Gastrocnemius medialis (tissue), 4 donors: ENCODE measurements around the gene SEC11A.

Experiments
- POLR2A ChIP-seq, 2 donors: fragments of 450-650 bp; IDR thresholded peaks; one replicate each; pipeline ENCODE4 v1.6.1; 2017; ENCODE audit warnings: antibody characterized with exemption in 2 of 2, mild to moderate bottlenecking in 2 of 2, moderate library complexity in 2 of 2
- TF ChIP-seq, protein P1 (sequence below), 5 experiments: fragments of 450-650 bp in 3 of 5; fragments of 200-600 bp in 2 of 5; sonication (generic) in 2 of 5; IDR thresholded peaks in 4 of 5; conservative IDR thresholded peaks in 1 of 5; 1 replicate in 4 of 5; 2 replicates in 1 of 5; pipeline ENCODE4 v1.5.1; 2016 to 2019; ENCODE audit warnings: antibody characterized with exemption in 5 of 5, mild to moderate bottlenecking in 3 of 5, moderate library complexity in 3 of 5

DNA sequence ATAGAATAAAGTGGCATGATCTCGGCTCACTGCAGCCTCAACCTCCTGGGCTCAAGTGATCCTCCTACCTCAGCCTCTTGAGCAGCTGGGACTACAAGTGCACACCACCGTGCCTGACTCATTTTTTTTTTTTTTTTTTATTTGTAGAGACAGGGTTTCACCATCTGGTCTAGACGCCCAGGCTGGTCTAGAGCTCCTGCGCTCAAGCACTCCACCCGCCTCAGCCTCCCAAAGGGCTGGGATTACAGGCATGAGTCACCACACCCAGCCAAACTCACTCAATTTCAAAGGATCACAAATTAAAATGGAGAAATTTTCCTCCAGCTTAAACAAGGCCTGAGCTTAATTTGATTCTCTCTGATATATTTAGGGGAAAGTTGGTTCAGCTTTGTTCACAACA, 30.6 kb downstream of the SEC11A start:
- TF ChIP-seq POLR2A (IDR thresholded peaks at IDR 0.05), result no peak
- TF ChIP-seq, protein P1, sequence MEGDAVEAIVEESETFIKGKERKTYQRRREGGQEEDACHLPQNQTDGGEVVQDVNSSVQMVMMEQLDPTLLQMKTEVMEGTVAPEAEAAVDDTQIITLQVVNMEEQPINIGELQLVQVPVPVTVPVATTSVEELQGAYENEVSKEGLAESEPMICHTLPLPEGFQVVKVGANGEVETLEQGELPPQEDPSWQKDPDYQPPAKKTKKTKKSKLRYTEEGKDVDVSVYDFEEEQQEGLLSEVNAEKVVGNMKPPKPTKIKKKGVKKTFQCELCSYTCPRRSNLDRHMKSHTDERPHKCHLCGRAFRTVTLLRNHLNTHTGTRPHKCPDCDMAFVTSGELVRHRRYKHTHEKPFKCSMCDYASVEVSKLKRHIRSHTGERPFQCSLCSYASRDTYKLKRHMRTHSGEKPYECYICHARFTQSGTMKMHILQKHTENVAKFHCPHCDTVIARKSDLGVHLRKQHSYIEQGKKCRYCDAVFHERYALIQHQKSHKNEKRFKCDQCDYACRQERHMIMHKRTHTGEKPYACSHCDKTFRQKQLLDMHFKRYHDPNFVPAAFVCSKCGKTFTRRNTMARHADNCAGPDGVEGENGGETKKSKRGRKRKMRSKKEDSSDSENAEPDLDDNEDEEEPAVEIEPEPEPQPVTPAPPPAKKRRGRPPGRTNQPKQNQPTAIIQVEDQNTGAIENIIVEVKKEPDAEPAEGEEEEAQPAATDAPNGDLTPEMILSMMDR (IDR thresholded peaks at IDR 0.05 in 4 of 5, conservative IDR thresholded peaks at IDR 0.05 in 1 of 5), result no peak
